Measurements from ENCODE around the gene THBD. TPM values are rescaled to one million over a fixed set of nuclear protein-coding genes. Genes with fewer than 3 reads are reported as not detected.

THBD gene
- total RNA-seq, 1 experiment from 2014 or later = 0.28 TPM

DNA sequence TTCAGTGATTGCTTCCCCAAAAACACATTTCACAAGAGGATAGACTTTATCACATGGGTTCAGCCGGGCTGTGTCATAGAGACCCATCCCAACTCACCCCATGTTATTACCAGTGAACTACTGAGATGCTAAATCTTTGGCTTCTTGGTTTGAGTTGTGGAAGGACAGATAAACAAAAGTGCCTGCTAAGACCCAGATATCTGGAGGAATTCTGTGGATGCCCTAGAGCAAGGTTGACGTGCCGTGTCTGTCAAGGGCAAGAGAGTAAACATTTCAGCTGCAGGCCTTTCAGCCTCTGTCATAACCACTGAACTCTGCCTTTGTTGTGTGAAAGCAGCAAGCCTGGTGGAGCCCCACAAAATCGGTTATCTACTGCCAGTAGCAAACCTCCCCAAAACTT is 11.2 kb upstream of the THBD start:
- Histone ChIP-seq H3K79me1 (ENCODE audit: insufficient read depth, low read depth, low read length, poor library complexity, severe bottlenecking) (no peaks in the 10 kb centered on the region), H2AFZ (ENCODE audit: low read length) (no peak overlapping the region), H3K9me3 (ENCODE audit: control insufficient read depth, low read depth, low read length) (no peaks in the 10 kb centered on the region), H2BK20ac (ENCODE audit: low read depth, low read length, poor library complexity, severe bottlenecking) (no peak overlapping the region), H3K79me2 (ENCODE audit: insufficient read depth, low read length) (no peaks in the 10 kb centered on the region), H4K8ac (replicated peaks; ENCODE audit: insufficient read length, low read depth, low read length) (no peak overlapping the region), H2BK15ac (ENCODE audit: low read depth, low read length) (no peak overlapping the region), H3K14ac (ENCODE audit: insufficient read depth, low read length) (no peak overlapping the region), H3K23ac (ENCODE audit: insufficient read length, low read depth, low read length) (no peak overlapping the region), H3K4me2 (ENCODE audit: insufficient read depth, insufficient read length, low read length) (no peak overlapping the region), H3T11ph (ENCODE audit: low read length) (no peak overlapping the region), H2BK12ac (ENCODE audit: insufficient read length, low read depth, low read length) (no peak overlapping the region), H2BK5ac (ENCODE audit: insufficient read length, low read length) (no peak overlapping the region), H2BK120ac (ENCODE audit: low read depth, low read length, poor library complexity, severe bottlenecking) (no peak overlapping the region), H4K20me1 (ENCODE audit: control insufficient read depth, insufficient read depth, insufficient read length) (no peaks in the 10 kb centered on the region), H4K91ac (ENCODE audit: insufficient read length, low read depth, low read length) (no peak overlapping the region), H4K5ac (ENCODE audit: insufficient read length, low read depth, low read length) (no peak overlapping the region), H3K9ac (ENCODE audit: extremely low read depth, insufficient read length, low read length) (no peak overlapping the region), H3K23me2 (ENCODE audit: insufficient read length, low read depth, low read length, poor library complexity, severe bottlenecking) (no peaks in the 10 kb centered on the region), H3K27ac (ENCODE audit: insufficient read length, low read depth, low read length) (no peak overlapping the region), H3K18ac (ENCODE audit: insufficient read length, low read depth, low read length) (no peak overlapping the region), H3K27me3 (ENCODE audit: insufficient read depth, low read length) (no peaks in the 10 kb centered on the region), H2AK5ac (ENCODE audit: insufficient read length, low read length) (no peak overlapping the region), H3K4me1 (ENCODE audit: insufficient read depth, low read length) (peaks cover 3% of the 10 kb centered on the region; the same call in 1 of the 2 replicates), H3K56ac (ENCODE audit: insufficient read length, low read depth, low read length) (no peak overlapping the region), H3K4ac (ENCODE audit: low read depth, low read length) (no peak overlapping the region)
- Mint-ChIP-seq H3K4me1 (peaks cover 21 to 35% of the 10 kb centered on the region in 2 experiments), H3K9me3 (peaks cover 0 to 3% of the 10 kb centered on the region in 2 experiments; a peak in 1 of 5 replicates), H3K36me3 (ENCODE audit: insufficient read depth in 1 of 3, low read depth in 3 of 3) (no peaks in the 10 kb centered on the region), H3K4me3 (no peak overlapping the region), H3K27ac (no peak overlapping the region; a peak in 2 of 7 replicates), H3K27me3 (ENCODE audit: low read depth) (no peaks in the 10 kb centered on the region; the same call in none of the 2 replicates)
- WGBS (ENCODE audit: extremely low coverage, insufficient read length, low lambda C conversion rate) = no CpG with 5 or more reads among the region's 4 CpGs
- DNase-seq = no peak
- no peak for TF ChIP-seq CTCF (conservative IDR thresholded peaks at IDR 0.05)
